RWPE1 (cell line): ENCODE results near the gene TBCE.
"Not testable (repeated sequence)": the region's sequence is repeated elsewhere in the genome, so short reads cannot be mapped to it uniquely, and the experiment has no call there.

ENCODE experiments used
- CTCF ChIA-PET: fragments of 350-600 bp; sonication (Branson Sonifier 250); formaldehyde crosslinking; extraction: SDS; loops from one replicate; lab custom pipeline; 2021; lab: Yijun Ruan, JAX
- POLR2A ChIA-PET: fragments of 400-600 bp; formaldehyde crosslinking; extraction: SDS; loops from one replicate; lab custom pipeline; 2020; ENCODE audit warnings: antibody characterized with exemption; ENCODE audit not compliant: low non-redundant PET; lab: Yijun Ruan, JAX
- DNase-seq: peaks from one replicate; pipeline ENCODE4 v3.0.0; 2012; ENCODE audit warnings: low spot score
- H3K27ac ChIP-seq: fragments of 450-650 bp; 2 replicates; pipeline ENCODE4 v1.5.1; 2017
- TF ChIP-seq, protein P1 (sequence below): fragments of 450-650 bp; conservative IDR thresholded peaks from 2 replicates; pipeline ENCODE4 v1.5.1; 2017; ENCODE audit warnings: low read depth, mild to moderate bottlenecking

Gene TBCE

DNA sequence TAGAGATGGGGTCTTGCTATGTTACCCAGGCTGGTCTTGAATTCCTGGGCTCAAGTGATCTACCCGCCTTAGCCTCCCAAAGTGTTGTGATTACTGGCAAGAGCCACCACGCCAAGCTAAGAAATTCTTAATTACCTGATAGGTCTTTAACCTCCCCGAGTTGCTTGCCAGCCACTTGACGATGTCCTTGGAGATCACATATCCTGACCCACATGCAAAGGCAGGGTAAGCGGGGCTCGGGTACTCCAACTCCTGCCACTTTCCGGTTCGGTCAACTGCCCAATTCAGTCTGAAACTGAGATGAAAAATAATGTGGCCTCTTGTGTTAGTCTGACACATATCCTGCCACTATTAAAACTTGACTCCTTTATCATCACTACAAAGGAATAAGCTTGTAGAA, 86.8 kb downstream of the TBCE start:
- TF ChIP-seq, protein P1, sequence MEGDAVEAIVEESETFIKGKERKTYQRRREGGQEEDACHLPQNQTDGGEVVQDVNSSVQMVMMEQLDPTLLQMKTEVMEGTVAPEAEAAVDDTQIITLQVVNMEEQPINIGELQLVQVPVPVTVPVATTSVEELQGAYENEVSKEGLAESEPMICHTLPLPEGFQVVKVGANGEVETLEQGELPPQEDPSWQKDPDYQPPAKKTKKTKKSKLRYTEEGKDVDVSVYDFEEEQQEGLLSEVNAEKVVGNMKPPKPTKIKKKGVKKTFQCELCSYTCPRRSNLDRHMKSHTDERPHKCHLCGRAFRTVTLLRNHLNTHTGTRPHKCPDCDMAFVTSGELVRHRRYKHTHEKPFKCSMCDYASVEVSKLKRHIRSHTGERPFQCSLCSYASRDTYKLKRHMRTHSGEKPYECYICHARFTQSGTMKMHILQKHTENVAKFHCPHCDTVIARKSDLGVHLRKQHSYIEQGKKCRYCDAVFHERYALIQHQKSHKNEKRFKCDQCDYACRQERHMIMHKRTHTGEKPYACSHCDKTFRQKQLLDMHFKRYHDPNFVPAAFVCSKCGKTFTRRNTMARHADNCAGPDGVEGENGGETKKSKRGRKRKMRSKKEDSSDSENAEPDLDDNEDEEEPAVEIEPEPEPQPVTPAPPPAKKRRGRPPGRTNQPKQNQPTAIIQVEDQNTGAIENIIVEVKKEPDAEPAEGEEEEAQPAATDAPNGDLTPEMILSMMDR = no peak
- POLR2A ChIA-PET = no interaction called here
- CTCF ChIA-PET = no interaction called here
- H3K27ac ChIP-seq = no peak overlapping the region
- DNase-seq = no peak

GRCh38 chr1:235455097-235455496, 87.9 kb downstream of the TBCE start:
- ChIA-PET CTCF (interaction anchor here (0.6 kb wide), 1 partner anchor 155 kb away, joined by 3 read pairs; no protein-coding TSS in a partner anchor), POLR2A (no interaction called here)
- no peak for DNase-seq
- no peak overlapping the region for H3K27ac ChIP-seq
- TF ChIP-seq, protein P1 = no peak

DNA sequence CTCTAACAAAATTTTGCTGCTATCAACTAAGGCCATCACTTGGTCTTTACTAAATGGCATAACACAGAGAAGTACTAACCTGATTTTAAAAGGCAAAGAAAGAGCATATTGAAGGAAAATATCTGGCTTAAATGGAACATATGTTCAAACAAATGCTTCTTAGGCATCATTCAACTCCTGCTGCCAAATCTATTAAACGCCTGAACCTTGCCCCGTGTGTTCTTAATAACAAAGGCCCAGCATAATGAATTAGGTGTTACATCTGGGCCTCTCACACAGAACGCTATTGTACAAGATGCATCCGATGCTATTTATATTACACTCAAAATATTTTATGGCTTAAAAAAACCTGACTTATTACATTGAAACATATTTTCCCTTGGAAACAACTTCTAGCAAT, 88.6 kb downstream of the TBCE start:
- CTCF ChIA-PET = interaction anchor here (0.5 to 0.6 kb wide), 2 partner anchors 14 to 494 kb away, joined by 3 to 5 read pairs; no protein-coding TSS in a partner anchor
- DNase-seq = no peak

DNA sequence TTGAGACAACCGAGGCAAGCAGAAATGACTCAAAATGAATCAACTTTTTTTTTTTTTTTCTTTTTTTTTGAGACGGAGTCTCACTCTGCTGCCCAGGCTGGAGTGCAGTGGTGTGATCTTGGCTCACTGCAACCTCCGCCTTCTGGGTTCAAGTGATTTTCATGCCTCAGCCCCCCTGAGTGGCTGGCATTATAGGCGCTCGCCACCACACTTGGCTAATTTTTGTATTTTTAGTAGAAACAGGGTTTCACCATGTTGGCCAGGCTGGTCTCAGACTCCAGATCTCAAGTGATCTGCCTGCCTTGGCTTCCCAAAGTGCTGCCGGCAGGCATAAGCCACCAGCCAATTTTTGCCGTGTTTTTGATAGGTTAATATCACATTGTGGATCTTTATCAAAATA, 90.6 kb downstream of the TBCE start:
- DNase-seq, H3K27ac ChIP-seq, POLR2A ChIA-PET: not testable (repeated sequence)
- CTCF ChIA-PET = interaction anchor here (0.5 kb wide), 2 partner anchors 128 to 351 kb away, joined by 3 read pairs; no protein-coding TSS in a partner anchor

More for the DNA sequence above, 88.6 kb downstream of the TBCE start:
- TF ChIP-seq, protein P1 = no peak
- H3K27ac ChIP-seq = no peak overlapping the region
- POLR2A ChIA-PET = no interaction called here

- DNase-seq = no peak
Observed at GRCh38 chr1:235460770-235461169, 93.5 kb downstream of the TBCE start.

GRCh38 chr1:235461954-235462353, 94.7 kb downstream of the TBCE start:
- TF ChIP-seq, protein P1 = no peak
- DNase-seq = no peak
- POLR2A ChIA-PET = no interaction called here
- H3K27ac ChIP-seq = no peak overlapping the region
- CTCF ChIA-PET = interaction anchor here (1.1 kb wide), 2 partner anchors 11 to 17 kb away, joined by 3 to 6 read pairs; no protein-coding TSS in a partner anchor

More at GRCh38 chr1:235460770-235461169, 93.5 kb downstream of the TBCE start:
- TF ChIP-seq, protein P1 = no peak
- no peak overlapping the region for H3K27ac ChIP-seq
- CTCF ChIA-PET = interaction anchor here (1.1 kb wide), 2 partner anchors 12 to 16 kb away, joined by 3 to 6 read pairs; no protein-coding TSS in a partner anchor
- POLR2A ChIA-PET = no interaction called here

- POLR2A ChIA-PET, DNase-seq, H3K27ac ChIP-seq, CTCF ChIA-PET: not testable (repeated sequence)
Observed at GRCh38 chr1:235462832-235463231, 95.6 kb downstream of the TBCE start.

GRCh38 chr1:235465066-235465465, 97.8 kb downstream of the TBCE start:
- TF ChIP-seq, protein P1 = no peak
- ChIA-PET CTCF (no interaction called here), POLR2A (no interaction called here)
- no peak overlapping the region for H3K27ac ChIP-seq
- DNase-seq = no peak
